Activated B cell treated with CpG ODN at 0.5 μM for 24 hours (primary cell): ENCODE results near the gene CDCP2. TPM values are rescaled to one million over a fixed set of nuclear protein-coding genes. Genes with fewer than 3 reads are reported as not detected.

Source experiments
- ATAC-seq: fragments of 200-7000 bp; cut with Tn5 transposase; one replicate; pipeline ENCODE4 v1.10.0; 2021; ENCODE audit warnings: low read depth, mild to moderate bottlenecking, moderate library complexity
- CTCF ChIA-PET: fragments of 350-600 bp; sonication (Branson Sonifier 250); formaldehyde crosslinking; loops from one replicate; lab custom pipeline; 2021; ENCODE audit warnings: antibody characterized with exemption; lab: Charles Lee
- POLR2A ChIA-PET: fragments of 350-600 bp; sonication (Branson Sonifier 250); formaldehyde crosslinking; loops from one replicate; lab custom pipeline; 2021; ENCODE audit warnings: antibody characterized with exemption; lab: Charles Lee
- DNase-seq: peaks from one replicate; pipeline ENCODE4 v3.0.0; 2022
- H3K27ac Mint-ChIP-seq: one replicate; pipeline ENCODE4 v1.8.0; 2020; ENCODE audit warnings: mixed read lengths
- H3K27me3 Mint-ChIP-seq: one replicate; pipeline ENCODE4 v1.8.0; 2021; ENCODE audit warnings: mixed read lengths
- H3K36me3 Mint-ChIP-seq: one replicate; pipeline ENCODE4 v1.8.0; 2021; ENCODE audit warnings: low read depth, mixed read lengths
- H3K4me1 Mint-ChIP-seq: one replicate; pipeline ENCODE4 v1.8.0; 2021; ENCODE audit warnings: mixed read lengths
- H3K4me3 Mint-ChIP-seq: one replicate; pipeline ENCODE4 v1.8.0; 2020; ENCODE audit warnings: mild to moderate bottlenecking, mixed read lengths
- H3K9me3 Mint-ChIP-seq: one replicate; pipeline ENCODE4 v1.8.0; 2020; ENCODE audit warnings: mixed read lengths
- intact Hi-C: fragments of 100-400 bp; cut with micrococcal nuclease; formaldehyde crosslinking; loops from one replicate; pipeline ENCODE4 v1.15.1; 2024
- total RNA-seq: library from RNA; stranded (reverse); gene quantifications from 2 replicates; pipeline ENCODE4 v1.2.3, GENCODE V29; 2022
- TF ChIP-seq, protein P1 (sequence below): fragments of 200-600 bp; IDR thresholded peaks from one replicate; pipeline ENCODE4 v1.8.0; 2022; ENCODE audit warnings: antibody characterized with exemption, mild to moderate bottlenecking

The CDCP2 gene
- total RNA-seq = not detected in 2 replicates

DNA sequence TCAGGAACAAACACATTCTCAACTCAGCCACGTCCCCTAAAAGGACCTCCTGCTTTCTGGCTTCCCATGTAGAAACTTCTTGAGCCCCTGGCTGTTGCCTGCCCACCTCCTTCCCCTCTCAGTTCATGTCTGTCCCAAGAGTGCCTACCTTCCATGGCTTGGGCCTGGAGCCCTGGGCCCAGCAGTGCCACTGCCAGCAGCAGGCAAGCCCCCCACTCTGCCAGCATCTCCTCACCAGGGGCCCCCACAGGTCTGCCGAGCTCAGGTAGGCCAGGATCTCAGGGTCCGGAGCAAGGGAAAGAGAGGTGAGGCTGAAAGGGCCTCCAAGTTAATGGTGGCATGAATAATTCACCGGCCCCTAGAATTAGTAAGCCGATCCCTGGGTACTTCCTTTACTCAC is at the start of gene CDCP2:
CDCP2 (minus strand) TSS at position 305 of the 400 bp plus-strand sequence; CDS start at position 227, 78 bp downstream.
- ATAC-seq (no peak), DNase-seq (no peak)
- CTCF ChIA-PET = no interaction called here
- Mint-ChIP-seq H3K4me1 (no peaks in the 10 kb centered on the region), H3K27ac (no peak within 1 kb of the TSS), H3K9me3 (no peaks in the 10 kb centered on the region), H3K36me3 (no peaks in the 10 kb centered on the region), H3K4me3 (no peak within 1 kb of the TSS), H3K27me3 (no peaks in the 10 kb centered on the region)
- POLR2A ChIA-PET = no interaction called here
- TF ChIP-seq, protein P1, sequence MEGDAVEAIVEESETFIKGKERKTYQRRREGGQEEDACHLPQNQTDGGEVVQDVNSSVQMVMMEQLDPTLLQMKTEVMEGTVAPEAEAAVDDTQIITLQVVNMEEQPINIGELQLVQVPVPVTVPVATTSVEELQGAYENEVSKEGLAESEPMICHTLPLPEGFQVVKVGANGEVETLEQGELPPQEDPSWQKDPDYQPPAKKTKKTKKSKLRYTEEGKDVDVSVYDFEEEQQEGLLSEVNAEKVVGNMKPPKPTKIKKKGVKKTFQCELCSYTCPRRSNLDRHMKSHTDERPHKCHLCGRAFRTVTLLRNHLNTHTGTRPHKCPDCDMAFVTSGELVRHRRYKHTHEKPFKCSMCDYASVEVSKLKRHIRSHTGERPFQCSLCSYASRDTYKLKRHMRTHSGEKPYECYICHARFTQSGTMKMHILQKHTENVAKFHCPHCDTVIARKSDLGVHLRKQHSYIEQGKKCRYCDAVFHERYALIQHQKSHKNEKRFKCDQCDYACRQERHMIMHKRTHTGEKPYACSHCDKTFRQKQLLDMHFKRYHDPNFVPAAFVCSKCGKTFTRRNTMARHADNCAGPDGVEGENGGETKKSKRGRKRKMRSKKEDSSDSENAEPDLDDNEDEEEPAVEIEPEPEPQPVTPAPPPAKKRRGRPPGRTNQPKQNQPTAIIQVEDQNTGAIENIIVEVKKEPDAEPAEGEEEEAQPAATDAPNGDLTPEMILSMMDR = no peak
- intact Hi-C loops = no loop called here

DNA sequence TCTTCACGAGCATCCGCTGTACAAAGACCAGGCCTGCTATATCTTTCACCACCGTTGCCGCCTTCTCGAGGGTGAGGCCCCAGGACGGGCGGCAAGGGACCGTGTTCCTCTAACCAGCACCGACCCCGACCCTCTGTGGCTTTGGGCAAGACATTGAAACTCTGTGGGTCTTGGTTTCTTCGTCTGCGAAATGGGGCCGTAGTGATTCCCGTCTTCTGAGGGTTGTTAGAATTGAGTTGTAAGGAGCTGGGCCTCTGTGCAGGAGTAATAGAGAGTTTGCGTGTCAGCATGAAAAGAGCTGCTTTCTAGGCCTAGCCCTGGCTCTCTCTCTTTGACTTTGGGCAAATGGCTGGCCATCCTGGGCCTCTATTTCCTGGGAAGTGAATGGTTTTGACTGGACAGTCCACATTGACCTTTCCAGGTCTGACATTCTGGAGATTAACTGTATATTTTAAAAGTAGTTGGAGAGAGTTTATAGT is 47.8 kb upstream of the CDCP2 start:
- Mint-ChIP-seq H3K27me3 (no peaks in the 10 kb centered on the region), H3K36me3 (peaks cover 31% of the 10 kb centered on the region), H3K9me3 (no peaks in the 10 kb centered on the region), H3K27ac (peak overlapping the region; percentile 81), H3K4me1 (peaks cover 32% of the 10 kb centered on the region), H3K4me3 (peak overlapping the region; percentile 92)
- TF ChIP-seq, protein P1 = no peak
- ChIA-PET POLR2A (interaction anchor here (0.6 to 2.0 kb wide), 9 partner anchors 11 to 362 kb away, joined by 3 to 26 read pairs (median 5); partner anchors contain the start of genes IFT25, NDC1, SSBP3 and TCEANC2), CTCF (no interaction called here)
- peak; percentile 5 for ATAC-seq
- no peak for DNase-seq
- intact Hi-C loops = loop anchor here (1.0 to 5.0 kb wide), 7 partner anchors 147 to 873 kb away; partner anchors contain the start of genes LRP8, NDC1, PARS2 and TCEANC2

DNA sequence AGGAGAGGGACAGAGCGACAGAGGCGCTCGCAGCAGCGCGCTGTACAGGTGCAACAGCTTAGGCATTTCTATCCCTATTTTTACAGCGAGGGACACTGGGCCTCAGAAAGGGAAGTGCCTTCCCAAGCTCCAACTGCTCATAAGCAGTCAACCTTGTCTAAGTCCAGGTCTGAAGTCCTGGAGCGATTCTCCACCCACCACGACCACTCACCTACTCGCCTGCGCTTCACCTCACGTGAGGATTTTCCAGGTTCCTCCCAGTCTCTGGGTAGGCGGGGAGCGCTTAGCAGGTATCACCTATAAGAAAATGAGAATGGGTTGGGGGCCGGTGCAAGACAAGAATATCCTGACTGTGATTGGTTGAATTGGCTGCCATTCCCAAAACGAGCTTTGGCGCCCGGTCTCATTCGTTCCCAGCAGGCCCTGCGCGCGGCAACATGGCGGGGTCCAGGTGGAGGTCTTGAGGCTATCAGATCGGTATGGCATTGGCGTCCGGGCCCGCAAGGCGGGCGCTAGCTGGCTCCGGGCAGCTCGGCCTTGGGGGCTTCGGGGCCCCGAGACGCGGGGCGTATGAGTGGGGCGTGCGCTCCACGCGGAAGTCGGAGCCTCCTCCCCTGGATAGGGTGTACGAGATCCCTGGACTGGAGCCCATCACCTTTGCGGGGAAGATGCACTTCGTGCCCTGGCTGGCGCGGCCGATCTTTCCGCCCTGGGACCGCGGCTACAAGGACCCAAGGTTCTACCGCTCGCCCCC is 47.1 kb upstream of the CDCP2 start, which contains the start of the genes CYB5RL and MRPL37:
CYB5RL (minus strand) TSS at position 266 of the 754 bp plus-strand sequence. CDS start 4,414 bp downstream, outside the sequence.
MRPL37 (plus strand) TSS at position 403 of the 754 bp plus-strand sequence; CDS start at position 480, 77 bp downstream.
- Mint-ChIP-seq H3K36me3 (peaks cover 30% of the 10 kb centered on the region), H3K9me3 (no peaks in the 10 kb centered on the region), H3K27me3 (no peaks in the 10 kb centered on the region), H3K4me3 (peak within 1 kb of the TSS; percentile 92), H3K4me1 (peaks cover 32% of the 10 kb centered on the region), H3K27ac (peak within 1 kb of the TSS; percentile 81)
- ATAC-seq = peak; percentile 99
- DNase-seq = peak; percentile 74
- CTCF ChIA-PET = interaction anchor here (1.0 to 1.6 kb wide), 2 partner anchors 289 to 321 kb away, joined by 4 read pairs; no protein-coding TSS in a partner anchor
- TF ChIP-seq, protein P1 = no peak
- intact Hi-C loops = loop anchor here (1.0 to 5.0 kb wide), 7 partner anchors 147 to 873 kb away; partner anchors contain the start of genes LRP8, NDC1, PARS2 and TCEANC2
- POLR2A ChIA-PET = interaction anchor here (0.8 to 2.0 kb wide), 8 partner anchors 10 to 602 kb away, joined by 3 to 26 read pairs (median 5); partner anchors contain the start of genes IFT25, NDC1, SSBP3 and TCEANC2

DNA sequence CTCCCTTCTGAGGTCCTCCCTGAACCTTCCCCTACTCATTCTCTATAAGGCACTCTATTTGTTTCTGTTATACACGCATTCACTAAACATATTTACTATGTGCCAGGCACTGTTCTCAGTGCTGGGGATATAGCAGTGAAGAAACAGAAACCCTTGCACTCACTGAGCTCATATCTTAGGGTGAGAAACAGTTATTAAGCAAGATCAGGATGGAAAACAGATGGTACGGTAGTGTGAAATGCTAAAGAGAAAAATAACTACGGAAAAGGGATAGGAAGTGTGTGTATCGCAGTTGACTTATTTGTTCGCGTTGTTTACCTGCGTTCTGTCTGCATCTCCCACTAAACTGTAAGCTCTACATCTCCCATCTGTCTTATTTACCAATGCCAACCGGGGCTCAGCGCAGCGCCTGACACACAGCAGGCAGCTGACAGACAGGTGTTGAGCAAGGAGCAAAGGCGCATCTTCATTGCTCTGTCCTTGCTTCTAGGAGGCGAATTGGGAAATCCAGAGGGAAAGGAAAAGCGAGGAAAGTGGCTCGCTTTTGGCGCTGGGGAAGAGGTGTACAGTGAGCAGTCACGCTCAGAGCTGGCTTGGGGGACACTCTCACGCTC is 46.5 kb upstream of the CDCP2 start:
- DNase-seq = no peak
- ChIA-PET CTCF (interaction anchor here (1.0 to 1.6 kb wide), 2 partner anchors 290 to 320 kb away, joined by 4 read pairs; no protein-coding TSS in a partner anchor), POLR2A (interaction anchor here (0.8 to 2.0 kb wide), 8 partner anchors 10 to 602 kb away, joined by 3 to 26 read pairs (median 5); partner anchors contain the start of genes IFT25, NDC1, SSBP3 and TCEANC2)
- Mint-ChIP-seq H3K9me3 (no peaks in the 10 kb centered on the region), H3K36me3 (peaks cover 31% of the 10 kb centered on the region), H3K4me3 (peak overlapping the region; percentile 92), H3K27me3 (no peaks in the 10 kb centered on the region), H3K4me1 (peaks cover 32% of the 10 kb centered on the region), H3K27ac (peak overlapping the region; percentile 81)
- TF ChIP-seq, protein P1 = no peak
- ATAC-seq = no peak
- intact Hi-C loops = no loop called here
